ENCODE data around the gene ESRRA. TPM values are rescaled to one million over a fixed set of nuclear protein-coding genes. Genes with fewer than 3 reads are reported as not detected.
A peak's percentile ranks its signal among the peaks of the same experiment; 100 is the strongest.

The ESRRA gene
- total and polyA plus RNA-seq, 9 of the 15 experiments (the other 6 are each of a cell fraction or from before 2014, with no cell fraction given), result 0.27 to 89.7 (median 23.7) TPM

GRCh38 chr11:64285885-64286800 lies 19.2 kb upstream of the ESRRA start (continued):
- no peak for TF ChIP-seq SMAD2 (IDR thresholded peaks at IDR 0.05; ENCODE audit: low read depth, low read length)
- TF ChIP-seq ZBTB17 (CRISPR knock-in tag; IDR thresholded peaks at IDR 0.05), result no peak
- TF ChIP-seq SMARCC2 (IDR thresholded peaks at IDR 0.05; ENCODE audit: low read depth), result no peak
- TF ChIP-seq SAP30 (IDR thresholded peaks at IDR 0.05; ENCODE audit: borderline replicate concordance, insufficient read depth, low read depth, low read length, poor library complexity, severe bottlenecking), result no peak
- TF ChIP-seq NR3C1 (CRISPR knock-in tag; IDR thresholded peaks at IDR 0.05), result 0 out of 2 replicates have a peak, but pooled peaks have one; percentile 18
- no peak for TF ChIP-seq DDX20 (tag; IDR thresholded peaks at IDR 0.05; ENCODE audit: low read depth)
- TF ChIP-seq POLR2G (IDR thresholded peaks at IDR 0.05; ENCODE audit: low read depth, low read length), result 0 out of 2 replicates have a peak, but pooled peaks have one; percentile 26
- no peak for TF ChIP-seq POLR2B (IDR thresholded peaks at IDR 0.05; ENCODE audit: low read depth, partially characterized antibody)
- 0 out of 2 replicates have a peak, but pooled peaks have one; percentile 1 for TF ChIP-seq ZNF282 (CRISPR knock-in tag; IDR thresholded peaks at IDR 0.05)
- TF ChIP-seq, protein P1, sequence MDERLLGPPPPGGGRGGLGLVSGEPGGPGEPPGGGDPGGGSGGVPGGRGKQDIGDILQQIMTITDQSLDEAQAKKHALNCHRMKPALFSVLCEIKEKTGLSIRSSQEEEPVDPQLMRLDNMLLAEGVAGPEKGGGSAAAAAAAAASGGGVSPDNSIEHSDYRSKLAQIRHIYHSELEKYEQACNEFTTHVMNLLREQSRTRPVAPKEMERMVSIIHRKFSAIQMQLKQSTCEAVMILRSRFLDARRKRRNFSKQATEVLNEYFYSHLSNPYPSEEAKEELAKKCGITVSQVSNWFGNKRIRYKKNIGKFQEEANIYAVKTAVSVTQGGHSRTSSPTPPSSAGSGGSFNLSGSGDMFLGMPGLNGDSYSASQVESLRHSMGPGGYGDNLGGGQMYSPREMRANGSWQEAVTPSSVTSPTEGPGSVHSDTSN (CRISPR knock-in tag; IDR thresholded peaks at IDR 0.05; ENCODE audit: low read depth), result 0 out of 2 replicates have a peak, but pooled peaks have one; percentile 0
- TF ChIP-seq, protein P1 (tag; conservative IDR thresholded peaks at IDR 0.05; ENCODE audit: low read depth), result no peak
- no peak for TF ChIP-seq NFIC (IDR thresholded peaks at IDR 0.05)
- peak; percentile 89 for TF ChIP-seq HNRNPLL (IDR thresholded peaks at IDR 0.05; ENCODE audit: low read depth, low read length, poor library complexity, severe bottlenecking)
- TF ChIP-seq, protein P2, sequence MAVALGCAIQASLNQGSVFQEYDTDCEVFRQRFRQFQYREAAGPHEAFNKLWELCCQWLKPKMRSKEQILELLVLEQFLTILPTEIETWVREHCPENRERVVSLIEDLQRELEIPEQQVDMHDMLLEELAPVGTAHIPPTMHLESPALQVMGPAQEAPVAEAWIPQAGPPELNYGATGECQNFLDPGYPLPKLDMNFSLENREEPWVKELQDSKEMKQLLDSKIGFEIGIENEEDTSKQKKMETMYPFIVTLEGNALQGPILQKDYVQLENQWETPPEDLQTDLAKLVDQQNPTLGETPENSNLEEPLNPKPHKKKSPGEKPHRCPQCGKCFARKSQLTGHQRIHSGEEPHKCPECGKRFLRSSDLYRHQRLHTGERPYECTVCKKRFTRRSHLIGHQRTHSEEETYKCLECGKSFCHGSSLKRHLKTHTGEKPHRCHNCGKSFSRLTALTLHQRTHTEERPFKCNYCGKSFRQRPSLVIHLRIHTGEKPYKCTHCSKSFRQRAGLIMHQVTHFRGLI (CRISPR knock-in tag; IDR thresholded peaks at IDR 0.05), result no peak
- TF ChIP-seq RREB1 (CRISPR knock-in tag; IDR thresholded peaks at IDR 0.05), result no peak
- no peak for TF ChIP-seq NR1H2 (CRISPR knock-in tag; IDR thresholded peaks at IDR 0.05)
- TF ChIP-seq ILK (tag; IDR thresholded peaks at IDR 0.05; ENCODE audit: borderline replicate concordance, low read depth), result no peak
